ENCODE data around the gene MAMDC2. TPM values are rescaled to one million over a fixed set of nuclear protein-coding genes. Genes with fewer than 3 reads are reported as not detected.

Gene MAMDC2
- total and polyA plus RNA-seq, 12 donors = 0.83 to 15.7 (median 5.0) TPM

- H3K27me3 ChIP-seq = no peaks in the 10 kb centered on the region
- H3K9me3 ChIP-seq (replicated peaks in 1 of 3) = no peaks in the 10 kb centered on the region
- intact Hi-C loops (cut with DNase I) = no loop called here
- no peaks in the 10 kb centered on the region for H3K4me1 ChIP-seq (replicated peaks in 1 of 2)
- no peak for TF ChIP-seq CTCF (IDR thresholded peaks at IDR 0.05)
- no peak for TF ChIP-seq POLR2A (IDR thresholded peaks at IDR 0.05)
- no peak overlapping the region for H3K4me3 ChIP-seq
- no peak for DNase-seq
- H3K27ac ChIP-seq = no peak overlapping the region
- 79 to 93% (median 88%) methylated on average over 3 of the region's 3 CpGs for WGBS, 4 donors
- no peaks in the 10 kb centered on the region for H3K36me3 ChIP-seq (replicated peaks in 1 of 2)
Observed at GRCh38 chr9:70147651-70148050, 104.0 kb downstream of the MAMDC2 start.

- H3K9me3 ChIP-seq (replicated peaks in 1 of 3) = no peaks in the 10 kb centered on the region
- no peak for DNase-seq
- no peak for TF ChIP-seq POLR2A (IDR thresholded peaks at IDR 0.05)
- TF ChIP-seq CTCF (IDR thresholded peaks at IDR 0.05) = no peak
- no peaks in the 10 kb centered on the region for H3K36me3 ChIP-seq (replicated peaks in 1 of 2)
- WGBS, 4 donors = 80 to 90% (median 85%) methylated on average over 3 of the region's 3 CpGs
- no peak overlapping the region for H3K4me3 ChIP-seq
- no peaks in the 10 kb centered on the region for H3K27me3 ChIP-seq
- intact Hi-C loops (cut with DNase I) = no loop called here
- H3K4me1 ChIP-seq (replicated peaks in 1 of 2) = no peaks in the 10 kb centered on the region
- H3K27ac ChIP-seq = no peak overlapping the region
Observed at GRCh38 chr9:70152350-70152749, 108.7 kb downstream of the MAMDC2 start.

GRCh38 chr9:70156729-70157128, 113.1 kb downstream of the MAMDC2 start:
- DNase-seq = no peak
- H3K27me3 ChIP-seq = no peaks in the 10 kb centered on the region
- no peaks in the 10 kb centered on the region for H3K9me3 ChIP-seq (replicated peaks in 1 of 3)
- no peak overlapping the region for H3K27ac ChIP-seq
- no peak overlapping the region for H3K4me3 ChIP-seq
- TF ChIP-seq CTCF (IDR thresholded peaks at IDR 0.05) = no peak
- no peak for TF ChIP-seq POLR2A (IDR thresholded peaks at IDR 0.05)
- intact Hi-C loops (cut with DNase I) = no loop called here
- WGBS, 4 donors = 63 to 88% (median 82%) methylated on average over 3 of the region's 3 CpGs
- H3K36me3 ChIP-seq (replicated peaks in 1 of 2) = no peaks in the 10 kb centered on the region
- H3K4me1 ChIP-seq (replicated peaks in 1 of 2) = peaks cover 0 to 4% of the 10 kb centered on the region in 2 donors

- no peak overlapping the region for H3K27ac ChIP-seq
- no peaks in the 10 kb centered on the region for H3K9me3 ChIP-seq (replicated peaks in 1 of 3)
- H3K27me3 ChIP-seq = no peaks in the 10 kb centered on the region
- 71 to 75% (median 73%) methylated on average over 3 of the region's 3 CpGs for WGBS, 4 donors
- TF ChIP-seq CTCF (IDR thresholded peaks at IDR 0.05) (no peak), POLR2A (IDR thresholded peaks at IDR 0.05) (no peak)
- H3K4me1 ChIP-seq (replicated peaks in 1 of 2) = peaks cover 0 to 4% of the 10 kb centered on the region in 2 donors
- no peak overlapping the region for H3K4me3 ChIP-seq
- intact Hi-C loops (cut with DNase I) = no loop called here
- DNase-seq = no peak
- no peaks in the 10 kb centered on the region for H3K36me3 ChIP-seq (replicated peaks in 1 of 2)
Observed at GRCh38 chr9:70159630-70160029, 116.0 kb downstream of the MAMDC2 start.

All from adrenal gland (tissue), 12 donors.